GM23338 (cell line): ENCODE measurements around the gene NECTIN1. TPM values are rescaled to one million over a fixed set of nuclear protein-coding genes. Genes with fewer than 3 reads are reported as not detected.

Experiments used
- ATAC-seq: fragments of 200-7000 bp; cut with Tn5 transposase; 3 replicates; pipeline ENCODE4 v1.9.1; 2020
- DNase-seq: peaks from one replicate; pipeline ENCODE4 v3.0.0-alpha.2; 2015; ENCODE audit warnings: low spot score
- H2AFZ ChIP-seq: fragments of 200-600 bp; sonication (generic); 2 replicates; pipeline ENCODE4 v1.8.0; 2016; ENCODE audit warnings: antibody characterized with exemption, mild to moderate bottlenecking, moderate library complexity
- H3F3A ChIP-seq: fragments of 200-600 bp; sonication (generic); replicated peaks from 2 replicates; pipeline ENCODE4 v1.8.0; 2017; ENCODE audit warnings: antibody characterized with exemption, mixed run types, low read depth
- H3K27ac ChIP-seq: fragments of 200-600 bp; sonication (generic); 2 replicates; pipeline ENCODE4 v1.6.1; 2016; ENCODE audit warnings: low read depth
- H3K27me3 ChIP-seq: fragments of 200-600 bp; sonication (generic); 2 replicates; pipeline ENCODE4 v1.8.0; 2016; ENCODE audit warnings: mild to moderate bottlenecking, mixed run types, moderate library complexity; ENCODE audit not compliant: insufficient read depth
- H3K36me3 ChIP-seq: fragments of 200-600 bp; sonication (generic); 2 replicates; pipeline ENCODE4 v1.8.0; 2016; ENCODE audit warnings: mild to moderate bottlenecking; ENCODE audit not compliant: insufficient read depth
- H3K4me1 ChIP-seq: fragments of 200-600 bp; sonication (generic); 2 replicates; pipeline ENCODE4 v1.8.0; 2016; ENCODE audit warnings: mild to moderate bottlenecking, moderate library complexity; ENCODE audit not compliant: insufficient read depth
- H3K4me2 ChIP-seq: fragments of 200-600 bp; sonication (generic); 2 replicates; pipeline ENCODE4 v1.7.1; 2017; ENCODE audit warnings: mixed run types
- H3K4me3 ChIP-seq: fragments of 200-600 bp; sonication (generic); 2 replicates; pipeline ENCODE4 v1.6.1; 2016; ENCODE audit warnings: mixed run types
- H3K79me2 ChIP-seq: fragments of 200-600 bp; sonication (generic); replicated peaks from 2 replicates; pipeline ENCODE4 v1.8.0; 2017; ENCODE audit warnings: mild to moderate bottlenecking; ENCODE audit not compliant: insufficient read depth
- H3K9me2 ChIP-seq: fragments of 200-600 bp; sonication (generic); 2 replicates; pipeline ENCODE4 v1.8.0; 2017; ENCODE audit not compliant: insufficient read depth
- H4K20me1 ChIP-seq: fragments of 200-600 bp; sonication (generic); replicated peaks from 2 replicates; pipeline ENCODE4 v1.8.0; 2017; ENCODE audit warnings: mild to moderate bottlenecking; ENCODE audit not compliant: insufficient read depth
- H3K27ac Mint-ChIP-seq: 2 replicates; pipeline ENCODE4 v1.8.0; 2020; ENCODE audit warnings: inconsistent platforms, mild to moderate bottlenecking, moderate library complexity, mixed read lengths
- H3K27me3 Mint-ChIP-seq: 3 replicates; pipeline ENCODE4 v1.8.0; 2022; ENCODE audit warnings: low read depth, mild to moderate bottlenecking, moderate library complexity, mixed read lengths, inconsistent platforms; ENCODE audit not compliant: insufficient read depth, poor library complexity
- H3K36me3 Mint-ChIP-seq: 3 replicates; pipeline ENCODE4 v1.8.0; 2021; ENCODE audit warnings: low read depth, mild to moderate bottlenecking, inconsistent platforms, moderate library complexity, mixed read lengths
- H3K4me1 Mint-ChIP-seq: 3 replicates; pipeline ENCODE4 v1.8.0; 2020; ENCODE audit warnings: mild to moderate bottlenecking, inconsistent platforms, mixed read lengths
- H3K4me3 Mint-ChIP-seq: 3 replicates; pipeline ENCODE4 v1.8.0; 2021; ENCODE audit warnings: moderate library complexity, mild to moderate bottlenecking, inconsistent platforms, mixed read lengths
- H3K9me3 Mint-ChIP-seq: 3 replicates; pipeline ENCODE4 v1.8.0; 2020; ENCODE audit warnings: moderate library complexity, mild to moderate bottlenecking, inconsistent platforms, mixed read lengths
- CREB1 ChIP-seq: fragments of 250-450 bp; sonication (Bioruptor Pico); IDR thresholded peaks from 2 replicates; pipeline ENCODE4 v1.5.0; 2020; ENCODE audit warnings: low read depth, mild to moderate bottlenecking, moderate library complexity
- EZH2 ChIP-seq: fragments of 200-600 bp; sonication (generic); IDR thresholded peaks from one replicate; pipeline ENCODE4 v1.8.0; 2017; ENCODE audit warnings: antibody characterized with exemption, mild to moderate bottlenecking, low read depth; ENCODE audit not compliant: unreplicated experiment
- EZH2phosphoT487 ChIP-seq: fragments of 200-600 bp; sonication (generic); IDR thresholded peaks from one replicate; pipeline ENCODE4 v1.8.1; 2018; ENCODE audit warnings: antibody characterized with exemption; ENCODE audit not compliant: unreplicated experiment
- JUNB ChIP-seq: IDR thresholded peaks from one replicate; pipeline ENCODE4 v1.6.1; 2016; ENCODE audit warnings: antibody characterized with exemption; ENCODE audit not compliant: unreplicated experiment
- POLR2AphosphoS5 ChIP-seq: IDR thresholded peaks from 2 replicates; pipeline ENCODE4 v1.6.1; 2016; ENCODE audit warnings: antibody characterized with exemption, low read depth
- polyA plus RNA-seq: library from polyadenylated mRNA; unstranded; fragments of >200 nt; fragmentation: Nextera tagmentation; extraction: Ambion mirVana; gene quantifications from 2 replicates; pipeline ENCODE4 v1.2.1, GENCODE V29; 2016
- total RNA-seq: library from RNA; depleted of rRNA; stranded (reverse); fragments of >200 nt; shearing (Covaris generic); gene quantifications from 2 replicates; pipeline ENCODE4 v1.2.3, GENCODE V29; 2014
- TF ChIP-seq, protein P1 (sequence below): IDR thresholded peaks from one replicate; pipeline ENCODE4 v1.6.1; 2018; ENCODE audit warnings: antibody characterized with exemption; ENCODE audit not compliant: unreplicated experiment
- TF ChIP-seq, protein P2 (sequence below): fragments of 250-450 bp; sonication (Bioruptor Pico); IDR thresholded peaks from 2 replicates; pipeline ENCODE4 v1.5.0; 2020; ENCODE audit warnings: mild to moderate bottlenecking, moderate library complexity

Gene NECTIN1
- total and polyA plus RNA-seq, 2 experiments from 2014 or later: 18.7 to 56.3 TPM

DNA sequence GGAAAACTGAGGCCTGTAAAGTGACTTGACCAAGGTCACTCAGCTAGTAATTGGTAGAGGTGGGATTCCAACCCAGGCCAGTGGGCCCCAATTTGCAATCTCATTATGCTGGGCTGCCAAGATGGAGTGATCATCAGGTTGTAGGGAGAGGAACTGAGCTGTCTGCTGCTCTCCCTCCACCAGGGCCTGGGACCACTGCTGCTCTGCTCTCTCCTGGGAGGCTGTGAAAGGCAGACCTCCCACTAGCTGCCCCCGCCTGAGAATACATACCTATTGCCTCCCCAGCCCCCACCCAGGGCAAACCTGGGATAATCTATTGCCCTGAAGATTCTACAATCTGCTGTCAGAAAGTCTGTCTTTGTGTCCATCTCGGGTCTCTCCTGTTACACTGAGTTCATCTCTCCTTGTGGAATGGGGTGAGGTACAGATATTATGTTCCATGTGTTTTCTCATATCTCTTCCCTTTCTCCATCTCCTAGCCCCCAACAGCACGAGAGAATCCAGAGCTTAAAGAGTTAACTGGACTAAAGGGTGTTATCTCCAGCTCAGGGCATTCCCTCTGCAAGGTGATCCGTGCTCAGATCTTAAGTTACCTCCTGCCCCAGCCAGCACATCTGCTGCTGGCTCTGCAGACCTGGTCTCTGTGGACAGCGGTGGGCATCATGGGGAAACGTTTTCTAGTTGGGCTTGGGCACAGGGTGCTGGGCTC lies 5.6 kb downstream of the NECTIN1 start (continued):
- no peak for TF ChIP-seq JUNB

DNA sequence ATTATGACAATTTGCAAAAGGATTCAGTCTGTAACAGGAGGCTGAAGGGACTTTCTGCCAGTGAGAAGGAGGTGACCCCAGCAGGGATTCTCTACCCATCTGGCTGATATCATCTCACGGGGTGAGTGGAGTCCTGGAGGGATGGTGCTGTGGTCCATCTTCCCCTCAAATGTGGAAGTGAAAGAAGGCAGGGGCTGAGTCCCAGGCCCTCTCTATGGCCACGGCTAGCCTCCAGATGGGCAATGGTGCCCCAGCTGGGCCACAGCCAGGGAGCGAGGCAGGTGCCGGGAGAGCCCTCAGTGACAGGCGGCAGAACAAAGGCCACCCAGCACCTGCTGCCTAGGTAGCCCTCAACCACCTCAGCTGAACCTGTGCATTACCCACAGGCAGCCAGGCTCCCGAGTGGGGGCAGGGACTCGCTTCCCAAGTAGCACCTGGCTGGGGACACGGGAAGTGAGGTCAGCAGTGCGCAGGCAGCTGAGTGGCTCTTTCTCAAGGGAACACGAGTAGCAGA lies 6.7 kb downstream of the NECTIN1 start:
- no peaks in the 10 kb centered on the region for H3K36me3 ChIP-seq
- no peak; the same call in 1 of the 2 replicates for TF ChIP-seq CREB1 (CRISPR knock-in tag)
- no peak for TF ChIP-seq EZH2phosphoT487
- TF ChIP-seq, protein P1, sequence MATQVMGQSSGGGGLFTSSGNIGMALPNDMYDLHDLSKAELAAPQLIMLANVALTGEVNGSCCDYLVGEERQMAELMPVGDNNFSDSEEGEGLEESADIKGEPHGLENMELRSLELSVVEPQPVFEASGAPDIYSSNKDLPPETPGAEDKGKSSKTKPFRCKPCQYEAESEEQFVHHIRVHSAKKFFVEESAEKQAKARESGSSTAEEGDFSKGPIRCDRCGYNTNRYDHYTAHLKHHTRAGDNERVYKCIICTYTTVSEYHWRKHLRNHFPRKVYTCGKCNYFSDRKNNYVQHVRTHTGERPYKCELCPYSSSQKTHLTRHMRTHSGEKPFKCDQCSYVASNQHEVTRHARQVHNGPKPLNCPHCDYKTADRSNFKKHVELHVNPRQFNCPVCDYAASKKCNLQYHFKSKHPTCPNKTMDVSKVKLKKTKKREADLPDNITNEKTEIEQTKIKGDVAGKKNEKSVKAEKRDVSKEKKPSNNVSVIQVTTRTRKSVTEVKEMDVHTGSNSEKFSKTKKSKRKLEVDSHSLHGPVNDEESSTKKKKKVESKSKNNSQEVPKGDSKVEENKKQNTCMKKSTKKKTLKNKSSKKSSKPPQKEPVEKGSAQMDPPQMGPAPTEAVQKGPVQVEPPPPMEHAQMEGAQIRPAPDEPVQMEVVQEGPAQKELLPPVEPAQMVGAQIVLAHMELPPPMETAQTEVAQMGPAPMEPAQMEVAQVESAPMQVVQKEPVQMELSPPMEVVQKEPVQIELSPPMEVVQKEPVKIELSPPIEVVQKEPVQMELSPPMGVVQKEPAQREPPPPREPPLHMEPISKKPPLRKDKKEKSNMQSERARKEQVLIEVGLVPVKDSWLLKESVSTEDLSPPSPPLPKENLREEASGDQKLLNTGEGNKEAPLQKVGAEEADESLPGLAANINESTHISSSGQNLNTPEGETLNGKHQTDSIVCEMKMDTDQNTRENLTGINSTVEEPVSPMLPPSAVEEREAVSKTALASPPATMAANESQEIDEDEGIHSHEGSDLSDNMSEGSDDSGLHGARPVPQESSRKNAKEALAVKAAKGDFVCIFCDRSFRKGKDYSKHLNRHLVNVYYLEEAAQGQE: no peak
- TF ChIP-seq EZH2: no peak
- no peak for TF ChIP-seq POLR2AphosphoS5
- TF ChIP-seq, protein P2, sequence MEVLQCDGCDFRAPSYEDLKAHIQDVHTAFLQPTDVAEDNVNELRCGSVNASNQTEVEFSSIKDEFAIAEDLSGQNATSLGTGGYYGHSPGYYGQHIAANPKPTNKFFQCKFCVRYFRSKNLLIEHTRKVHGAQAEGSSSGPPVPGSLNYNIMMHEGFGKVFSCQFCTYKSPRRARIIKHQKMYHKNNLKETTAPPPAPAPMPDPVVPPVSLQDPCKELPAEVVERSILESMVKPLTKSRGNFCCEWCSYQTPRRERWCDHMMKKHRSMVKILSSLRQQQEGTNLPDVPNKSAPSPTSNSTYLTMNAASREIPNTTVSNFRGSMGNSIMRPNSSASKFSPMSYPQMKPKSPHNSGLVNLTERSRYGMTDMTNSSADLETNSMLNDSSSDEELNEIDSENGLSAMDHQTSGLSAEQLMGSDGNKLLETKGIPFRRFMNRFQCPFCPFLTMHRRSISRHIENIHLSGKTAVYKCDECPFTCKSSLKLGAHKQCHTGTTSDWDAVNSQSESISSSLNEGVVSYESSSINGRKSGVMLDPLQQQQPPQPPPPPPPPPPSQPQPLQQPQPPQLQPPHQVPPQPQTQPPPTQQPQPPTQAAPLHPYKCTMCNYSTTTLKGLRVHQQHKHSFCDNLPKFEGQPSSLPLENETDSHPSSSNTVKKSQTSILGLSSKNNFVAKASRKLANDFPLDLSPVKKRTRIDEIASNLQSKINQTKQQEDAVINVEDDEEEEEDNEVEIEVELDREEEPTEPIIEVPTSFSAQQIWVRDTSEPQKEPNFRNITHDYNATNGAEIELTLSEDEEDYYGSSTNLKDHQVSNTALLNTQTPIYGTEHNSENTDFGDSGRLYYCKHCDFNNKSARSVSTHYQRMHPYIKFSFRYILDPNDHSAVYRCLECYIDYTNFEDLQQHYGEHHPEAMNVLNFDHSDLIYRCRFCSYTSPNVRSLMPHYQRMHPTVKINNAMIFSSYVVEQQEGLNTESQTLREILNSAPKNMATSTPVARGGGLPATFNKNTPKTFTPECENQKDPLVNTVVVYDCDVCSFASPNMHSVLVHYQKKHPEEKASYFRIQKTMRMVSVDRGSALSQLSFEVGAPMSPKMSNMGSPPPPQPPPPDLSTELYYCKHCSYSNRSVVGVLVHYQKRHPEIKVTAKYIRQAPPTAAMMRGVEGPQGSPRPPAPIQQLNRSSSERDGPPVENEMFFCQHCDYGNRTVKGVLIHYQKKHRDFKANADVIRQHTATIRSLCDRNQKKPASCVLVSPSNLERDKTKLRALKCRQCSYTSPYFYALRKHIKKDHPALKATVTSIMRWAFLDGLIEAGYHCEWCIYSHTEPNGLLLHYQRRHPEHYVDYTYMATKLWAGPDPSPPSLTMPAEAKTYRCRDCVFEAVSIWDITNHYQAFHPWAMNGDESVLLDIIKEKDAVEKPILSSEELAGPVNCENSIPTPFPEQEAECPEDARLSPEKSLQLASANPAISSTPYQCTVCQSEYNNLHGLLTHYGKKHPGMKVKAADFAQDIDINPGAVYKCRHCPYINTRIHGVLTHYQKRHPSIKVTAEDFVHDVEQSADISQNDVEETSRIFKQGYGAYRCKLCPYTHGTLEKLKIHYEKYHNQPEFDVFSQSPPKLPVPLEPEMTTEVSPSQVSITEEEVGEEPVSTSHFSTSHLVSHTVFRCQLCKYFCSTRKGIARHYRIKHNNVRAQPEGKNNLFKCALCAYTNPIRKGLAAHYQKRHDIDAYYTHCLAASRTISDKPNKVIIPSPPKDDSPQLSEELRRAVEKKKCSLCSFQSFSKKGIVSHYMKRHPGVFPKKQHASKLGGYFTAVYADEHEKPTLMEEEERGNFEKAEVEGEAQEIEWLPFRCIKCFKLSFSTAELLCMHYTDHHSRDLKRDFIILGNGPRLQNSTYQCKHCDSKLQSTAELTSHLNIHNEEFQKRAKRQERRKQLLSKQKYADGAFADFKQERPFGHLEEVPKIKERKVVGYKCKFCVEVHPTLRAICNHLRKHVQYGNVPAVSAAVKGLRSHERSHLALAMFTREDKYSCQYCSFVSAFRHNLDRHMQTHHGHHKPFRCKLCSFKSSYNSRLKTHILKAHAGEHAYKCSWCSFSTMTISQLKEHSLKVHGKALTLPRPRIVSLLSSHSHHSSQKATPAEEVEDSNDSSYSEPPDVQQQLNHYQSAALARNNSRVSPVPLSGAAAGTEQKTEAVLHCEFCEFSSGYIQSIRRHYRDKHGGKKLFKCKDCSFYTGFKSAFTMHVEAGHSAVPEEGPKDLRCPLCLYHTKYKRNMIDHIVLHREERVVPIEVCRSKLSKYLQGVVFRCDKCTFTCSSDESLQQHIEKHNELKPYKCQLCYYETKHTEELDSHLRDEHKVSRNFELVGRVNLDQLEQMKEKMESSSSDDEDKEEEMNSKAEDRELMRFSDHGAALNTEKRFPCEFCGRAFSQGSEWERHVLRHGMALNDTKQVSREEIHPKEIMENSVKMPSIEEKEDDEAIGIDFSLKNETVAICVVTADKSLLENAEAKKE: no peak
- peak overlapping the region; percentile 38; the same call in 1 of the 2 replicates for H3K4me2 ChIP-seq
- H3K9me2 ChIP-seq: no peaks in the 10 kb centered on the region
- Mint-ChIP-seq H3K27ac (no peak overlapping the region), H3K4me3 (no peak overlapping the region), H3K27me3 (peaks cover 20% of the 10 kb centered on the region), H3K4me1 (peaks cover 88% of the 10 kb centered on the region), H3K36me3 (peaks cover 32% of the 10 kb centered on the region), H3K9me3 (no peaks in the 10 kb centered on the region)
- no peaks in the 10 kb centered on the region for H3K27me3 ChIP-seq
- H3K27ac ChIP-seq: 0 out of 2 replicates have a peak overlapping the region, but pooled peaks have one; percentile 55
- H3K4me1 ChIP-seq: peaks cover 67% of the 10 kb centered on the region
- DNase-seq (peak; percentile 39), ATAC-seq (no peak)
- H2AFZ ChIP-seq: no peak overlapping the region
- no peaks in the 10 kb centered on the region for H3F3A ChIP-seq
- H3K79me2 ChIP-seq: peaks cover 97% of the 10 kb centered on the region
- no peak overlapping the region for H3K4me3 ChIP-seq
- H4K20me1 ChIP-seq: peaks cover 69% of the 10 kb centered on the region
